Esophagus squamous epithelium (tissue), 4 donors: ENCODE results near the gene HEXIM2.

Experiments used
- CTCF ChIP-seq, 6 experiments: fragments of 450-650 bp in 4 of 6; fragments of 200-600 bp in 2 of 6; sonication (generic) in 2 of 6; IDR thresholded peaks; one replicate each; pipeline ENCODE4 v1.5.1; 2016 to 2019; ENCODE audit warnings: antibody characterized with exemption in 6 of 6, mild to moderate bottlenecking in 4 of 6, moderate library complexity in 4 of 6
- POLR2A ChIP-seq, 4 donors: fragments of 450-650 bp; IDR thresholded peaks; one replicate each; pipeline ENCODE4 v1.6.1; 2017; ENCODE audit warnings: antibody characterized with exemption in 4 of 4, mild to moderate bottlenecking in 4 of 4, moderate library complexity in 3 of 4

GRCh38 chr17:45127207-45127547 is 34.5 kb upstream of the HEXIM2 start:
- TF ChIP-seq CTCF (IDR thresholded peaks at IDR 0.05) (no peak), POLR2A (IDR thresholded peaks at IDR 0.05) (no peak)
